H9 (cell line): ENCODE results near the gene KIAA1671. TPM values are rescaled to one million over a fixed set of nuclear protein-coding genes. Genes with fewer than 3 reads are reported as not detected.

ENCODE experiments used
- DNase-seq: peaks from one replicate; pipeline ENCODE4 v3.0.0-alpha.2; 2017
- H2AFZ ChIP-seq: one replicate; pipeline ENCODE4 v1.6.1; 2013; ENCODE audit warnings: mild to moderate bottlenecking, low read length, control low read depth, moderate library complexity
- H2AK5ac ChIP-seq: 2 replicates; pipeline ENCODE4 v1.6.1; 2013; ENCODE audit warnings: low read length, control low read depth, mixed read lengths; ENCODE audit not compliant: insufficient read length
- H2BK120ac ChIP-seq: one replicate; pipeline ENCODE4 v1.6.1; 2013; ENCODE audit warnings: low read depth, mild to moderate bottlenecking, low read length, control low read depth, inconsistent platforms; ENCODE audit not compliant: poor library complexity, severe bottlenecking
- H2BK12ac ChIP-seq: 2 replicates; pipeline ENCODE4 v1.6.1; 2013; ENCODE audit warnings: low read length, control low read depth, mixed read lengths, low read depth; ENCODE audit not compliant: insufficient read length
- H2BK15ac ChIP-seq: 2 replicates; pipeline ENCODE4 v1.6.1; 2013; ENCODE audit warnings: low read depth, low read length, control low read depth
- H2BK20ac ChIP-seq: one replicate; pipeline ENCODE4 v1.6.1; 2013; ENCODE audit warnings: low read depth, mild to moderate bottlenecking, low read length, control low read depth, inconsistent platforms; ENCODE audit not compliant: poor library complexity, severe bottlenecking
- H2BK5ac ChIP-seq: 2 replicates; pipeline ENCODE4 v1.6.1; 2013; ENCODE audit warnings: low read length, control low read depth, mixed read lengths; ENCODE audit not compliant: insufficient read length
- H3K14ac ChIP-seq: 2 replicates; pipeline ENCODE4 v1.6.1; 2013; ENCODE audit warnings: low read length, control low read depth; ENCODE audit not compliant: insufficient read depth
- H3K18ac ChIP-seq: 2 replicates; pipeline ENCODE4 v1.6.1; 2013; ENCODE audit warnings: low read depth, mild to moderate bottlenecking, mixed read lengths, low read length, control low read depth; ENCODE audit not compliant: insufficient read length
- H3K23ac ChIP-seq: 2 replicates; pipeline ENCODE4 v1.6.1; 2013; ENCODE audit warnings: low read length, control low read depth, mixed read lengths, low read depth; ENCODE audit not compliant: insufficient read length
- H3K23me2 ChIP-seq: 2 replicates; pipeline ENCODE4 v1.6.1; 2013; ENCODE audit warnings: low read depth, mild to moderate bottlenecking, mixed read lengths, low read length, control low read depth; ENCODE audit not compliant: insufficient read length, poor library complexity, severe bottlenecking
- H3K27ac ChIP-seq: 2 replicates; pipeline ENCODE4 v1.5.1; 2013; ENCODE audit warnings: low read length, control low read depth, mixed read lengths, low read depth; ENCODE audit not compliant: insufficient read length
- H3K27me3 ChIP-seq: 2 replicates; pipeline ENCODE4 v1.6.1; 2013; ENCODE audit warnings: low read length, control low read depth, inconsistent platforms; ENCODE audit not compliant: insufficient read depth
- H3K4ac ChIP-seq: 2 replicates; pipeline ENCODE4 v1.6.1; 2013; ENCODE audit warnings: low read depth, mild to moderate bottlenecking, control low read depth, inconsistent platforms, low read length, moderate library complexity
- H3K4me1 ChIP-seq: 2 replicates; pipeline ENCODE4 v1.6.1; 2013; ENCODE audit warnings: low read length, control low read depth, inconsistent platforms; ENCODE audit not compliant: insufficient read depth
- H3K4me2 ChIP-seq: 2 replicates; pipeline ENCODE4 v1.6.1; 2013; ENCODE audit warnings: low read length, control low read depth, mixed read lengths; ENCODE audit not compliant: insufficient read length, insufficient read depth
- H3K56ac ChIP-seq: 2 replicates; pipeline ENCODE4 v1.6.1; 2013; ENCODE audit warnings: low read depth, mild to moderate bottlenecking, mixed read lengths, low read length, control low read depth; ENCODE audit not compliant: insufficient read length
- H3K79me1 ChIP-seq: 2 replicates; pipeline ENCODE4 v1.6.1; 2013; ENCODE audit warnings: low read depth, mild to moderate bottlenecking, moderate library complexity, low read length, control low read depth, inconsistent platforms; ENCODE audit not compliant: insufficient read depth, poor library complexity, severe bottlenecking
- H3K79me2 ChIP-seq: 2 replicates; pipeline ENCODE4 v1.6.1; 2013; ENCODE audit warnings: low read length, control low read depth, inconsistent platforms; ENCODE audit not compliant: insufficient read depth
- H3K9ac ChIP-seq: 2 replicates; pipeline ENCODE4 v1.6.1; 2013; ENCODE audit warnings: low read length, control low read depth, mixed read lengths; ENCODE audit not compliant: insufficient read length; ENCODE audit errors: extremely low read depth
- H3K9me3 ChIP-seq: one replicate; pipeline ENCODE4 v1.6.1; 2013; ENCODE audit warnings: low read depth, low read length, inconsistent platforms; ENCODE audit not compliant: control insufficient read depth
- H3T11ph ChIP-seq: one replicate; pipeline ENCODE4 v1.6.1; 2013; ENCODE audit warnings: mild to moderate bottlenecking, low read length, control low read depth, inconsistent platforms
- H4K20me1 ChIP-seq: one replicate; pipeline ENCODE4 v1.6.1; 2013; ENCODE audit not compliant: control insufficient read depth, insufficient read length, insufficient read depth
- H4K5ac ChIP-seq: 2 replicates; pipeline ENCODE4 v1.6.1; 2013; ENCODE audit warnings: low read depth, mild to moderate bottlenecking, mixed read lengths, low read length, control low read depth; ENCODE audit not compliant: insufficient read length
- H4K8ac ChIP-seq: replicated peaks from 2 replicates; pipeline ENCODE4 v1.6.1; 2013; ENCODE audit warnings: low read length, control low read depth, mixed read lengths, low read depth; ENCODE audit not compliant: insufficient read length
- H4K91ac ChIP-seq: 2 replicates; pipeline ENCODE4 v1.6.1; 2013; ENCODE audit warnings: low read depth, mild to moderate bottlenecking, moderate library complexity, mixed read lengths, low read length, control low read depth; ENCODE audit not compliant: insufficient read length
- H3K27ac Mint-ChIP-seq, 3 experiments: 2 replicates in 2 of 3; 3 replicates in 1 of 3; pipeline ENCODE4 v1.8.0; 2020 to 2021; ENCODE audit warnings: mixed read lengths in 3 of 3, mild to moderate bottlenecking in 1 of 3, moderate library complexity in 1 of 3
- H3K27me3 Mint-ChIP-seq: 2 replicates; pipeline ENCODE4 v1.8.0; 2021; ENCODE audit warnings: low read depth, mild to moderate bottlenecking, moderate library complexity, mixed read lengths
- H3K36me3 Mint-ChIP-seq, 3 experiments: 2 replicates in 2 of 3; 3 replicates in 1 of 3; pipeline ENCODE4 v1.8.0; 2020 to 2021; ENCODE audit warnings: low read depth in 3 of 3, mixed read lengths in 3 of 3; ENCODE audit not compliant: insufficient read depth in 1 of 3
- H3K4me1 Mint-ChIP-seq, 2 experiments: 2 replicates each; pipeline ENCODE4 v1.8.0; 2020; ENCODE audit warnings: mixed read lengths in 2 of 2
- H3K4me3 Mint-ChIP-seq, 2 experiments: 2 replicates in 1 of 2; 3 replicates in 1 of 2; pipeline ENCODE4 v1.8.0; 2020 to 2021; ENCODE audit warnings: mild to moderate bottlenecking in 2 of 2, mixed read lengths in 2 of 2, moderate library complexity in 1 of 2
- H3K9me3 Mint-ChIP-seq, 2 experiments: 2 replicates in 1 of 2; 3 replicates in 1 of 2; pipeline ENCODE4 v1.8.0; 2020; ENCODE audit warnings: mild to moderate bottlenecking in 2 of 2, mixed read lengths in 2 of 2, moderate library complexity in 1 of 2
- CTCF ChIP-seq: fragments of 200-600 bp; sonication (generic); conservative IDR thresholded peaks from 3 replicates; pipeline ENCODE4 v1.8.0; 2021; ENCODE audit warnings: antibody characterized with exemption, mild to moderate bottlenecking
- WGBS: extraction: QIAGEN DNeasy Blood & Tissue Kit; methylation state at CpG from one replicate; pipeline ENCODE4 v1.1.7; 2013; ENCODE audit warnings: missing lambda C conversion rate, low lambda C conversion rate, mixed read lengths; ENCODE audit not compliant: insufficient read length; ENCODE audit errors: extremely low coverage; 5-methylcytosine and 5-hydroxymethylcytosine counted together
- total RNA-seq: library from RNA; stranded (reverse); gene quantifications from 2 replicates; pipeline ENCODE4 v1.2.1, GENCODE V29; 2021

KIAA1671 gene
- total RNA-seq, 1 experiment from 2014 or later: 22.6 TPM

- H2BK20ac ChIP-seq: no peak overlapping the region
- no peak overlapping the region for H3K27ac ChIP-seq
- H3K23ac ChIP-seq: no peak overlapping the region
- DNase-seq: no peak
- H3K9me3 ChIP-seq: no peaks in the 10 kb centered on the region
- no peak overlapping the region for H2BK5ac ChIP-seq
- no peak overlapping the region for H3K56ac ChIP-seq
- no peak overlapping the region for H4K8ac ChIP-seq
- no peaks in the 10 kb centered on the region for H3K27me3 ChIP-seq
- Mint-ChIP-seq H3K4me3 (no peak overlapping the region), H3K27ac (peak overlapping the region in 1 of 3 experiments; percentile 40; a peak in 1 of 7 replicates), H3K9me3 (no peaks in the 10 kb centered on the region), H3K36me3 (no peaks in the 10 kb centered on the region), H3K4me1 (peaks cover 5 to 7% of the 10 kb centered on the region in 2 experiments), H3K27me3 (no peaks in the 10 kb centered on the region)
- H3K79me2 ChIP-seq: no peaks in the 10 kb centered on the region
- H3K18ac ChIP-seq: no peak overlapping the region
- no peak overlapping the region for H3K4me2 ChIP-seq
- no CpG with 5 or more reads among the region's 6 CpGs for WGBS
- H3K79me1 ChIP-seq: no peaks in the 10 kb centered on the region
- H3K23me2 ChIP-seq: no peaks in the 10 kb centered on the region
- TF ChIP-seq CTCF: no peak
- H2BK12ac ChIP-seq: no peak overlapping the region
- no peak overlapping the region for H4K5ac ChIP-seq
- H3K4ac ChIP-seq: no peak overlapping the region
- no peak overlapping the region for H4K91ac ChIP-seq
- no peak overlapping the region for H3K9ac ChIP-seq
- no peaks in the 10 kb centered on the region for H4K20me1 ChIP-seq
- H2AK5ac ChIP-seq: no peak overlapping the region
- H2AFZ ChIP-seq: no peak overlapping the region
- H2BK120ac ChIP-seq: no peak overlapping the region
- H3K14ac ChIP-seq: no peak overlapping the region
- no peak overlapping the region for H3T11ph ChIP-seq
- no peak overlapping the region for H2BK15ac ChIP-seq
- no peaks in the 10 kb centered on the region for H3K4me1 ChIP-seq
These were observed 126.1 kb downstream of the KIAA1671 start for GRCh38 chr22:25078591-25078990.
